RWPE1 (cell line): Measurements from ENCODE around the gene RTF1.
"Not testable (repeated sequence)": the region's sequence is repeated elsewhere in the genome, so short reads cannot be mapped to it uniquely, and the experiment has no call there.

Experiments
- CTCF ChIA-PET: fragments of 350-600 bp; sonication (Branson Sonifier 250); formaldehyde crosslinking; extraction: SDS; loops from one replicate; lab custom pipeline; 2021; lab: Yijun Ruan, JAX
- POLR2A ChIA-PET: fragments of 400-600 bp; formaldehyde crosslinking; extraction: SDS; loops from one replicate; lab custom pipeline; 2020; ENCODE audit warnings: antibody characterized with exemption; ENCODE audit not compliant: low non-redundant PET; lab: Yijun Ruan, JAX
- DNase-seq: peaks from one replicate; pipeline ENCODE4 v3.0.0; 2012; ENCODE audit warnings: low spot score
- H3K27ac ChIP-seq: fragments of 450-650 bp; 2 replicates; pipeline ENCODE4 v1.5.1; 2017
- TF ChIP-seq, protein P1 (sequence below): fragments of 450-650 bp; conservative IDR thresholded peaks from 2 replicates; pipeline ENCODE4 v1.5.1; 2017; ENCODE audit warnings: low read depth, mild to moderate bottlenecking

RTF1 gene

DNA sequence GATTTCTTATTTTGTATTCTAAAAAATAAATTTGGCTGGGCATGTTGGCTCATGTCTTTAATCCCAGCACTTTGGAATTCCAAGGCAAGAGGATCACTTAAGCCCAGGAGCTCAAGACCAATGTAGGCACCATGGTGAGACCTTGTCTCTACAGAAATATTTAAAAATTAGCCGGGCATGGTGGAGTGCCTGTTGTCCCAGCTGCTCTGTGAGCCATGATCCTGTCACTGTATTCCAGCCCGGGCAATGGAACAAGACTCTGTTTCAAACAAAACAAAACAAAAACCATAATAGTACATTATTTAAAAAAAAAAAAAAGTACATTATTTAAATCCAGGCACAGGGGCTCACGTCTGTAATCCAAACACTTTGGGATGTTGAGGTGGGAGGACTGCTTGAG lies 5.5 kb upstream of the RTF1 start:
- CTCF ChIA-PET = interaction anchor here (0.6 to 0.7 kb wide), 2 partner anchors 10 to 1671 kb away, joined by 3 to 7 read pairs; no protein-coding TSS in a partner anchor
- DNase-seq = no peak
- TF ChIP-seq, protein P1, sequence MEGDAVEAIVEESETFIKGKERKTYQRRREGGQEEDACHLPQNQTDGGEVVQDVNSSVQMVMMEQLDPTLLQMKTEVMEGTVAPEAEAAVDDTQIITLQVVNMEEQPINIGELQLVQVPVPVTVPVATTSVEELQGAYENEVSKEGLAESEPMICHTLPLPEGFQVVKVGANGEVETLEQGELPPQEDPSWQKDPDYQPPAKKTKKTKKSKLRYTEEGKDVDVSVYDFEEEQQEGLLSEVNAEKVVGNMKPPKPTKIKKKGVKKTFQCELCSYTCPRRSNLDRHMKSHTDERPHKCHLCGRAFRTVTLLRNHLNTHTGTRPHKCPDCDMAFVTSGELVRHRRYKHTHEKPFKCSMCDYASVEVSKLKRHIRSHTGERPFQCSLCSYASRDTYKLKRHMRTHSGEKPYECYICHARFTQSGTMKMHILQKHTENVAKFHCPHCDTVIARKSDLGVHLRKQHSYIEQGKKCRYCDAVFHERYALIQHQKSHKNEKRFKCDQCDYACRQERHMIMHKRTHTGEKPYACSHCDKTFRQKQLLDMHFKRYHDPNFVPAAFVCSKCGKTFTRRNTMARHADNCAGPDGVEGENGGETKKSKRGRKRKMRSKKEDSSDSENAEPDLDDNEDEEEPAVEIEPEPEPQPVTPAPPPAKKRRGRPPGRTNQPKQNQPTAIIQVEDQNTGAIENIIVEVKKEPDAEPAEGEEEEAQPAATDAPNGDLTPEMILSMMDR = no peak
- H3K27ac ChIP-seq = peak overlapping the region; percentile 59
- POLR2A ChIA-PET = no interaction called here

DNA sequence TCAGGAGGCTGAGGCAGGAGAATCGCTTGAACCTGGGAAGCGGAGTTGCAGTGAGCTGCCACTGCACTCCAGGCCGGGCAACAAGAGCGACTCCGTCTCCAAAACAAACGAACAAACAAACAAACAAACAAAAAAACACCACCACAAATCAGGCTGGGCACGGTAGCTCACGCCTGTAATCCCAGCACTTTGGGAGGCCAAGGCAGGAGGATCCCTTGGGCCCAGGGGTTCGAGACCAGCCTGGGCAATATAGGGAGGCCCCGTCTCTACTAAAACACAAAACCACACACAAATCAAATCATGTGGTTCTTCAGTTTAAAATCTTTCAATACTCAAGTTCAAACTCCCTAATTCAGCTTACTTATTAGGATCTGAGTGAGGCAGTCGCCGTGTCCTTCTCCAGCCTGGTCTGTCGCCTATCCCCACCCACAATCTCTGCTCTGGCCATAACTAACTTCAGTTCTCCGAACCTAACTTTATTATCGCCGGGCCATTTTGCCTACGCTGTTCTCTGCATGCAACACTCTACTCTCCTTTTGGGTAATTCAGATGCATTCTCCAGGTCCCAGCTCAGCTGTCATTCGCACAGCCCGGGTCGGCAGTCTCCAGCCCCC lies 660 bp upstream of the RTF1 start:
- no peak for DNase-seq
- CTCF ChIA-PET = interaction anchor here (0.5 kb wide), 1 partner anchor 43 kb away, joined by 8 read pairs; no protein-coding TSS in a partner anchor
- POLR2A ChIA-PET = no interaction called here
- TF ChIP-seq, protein P1 = no peak
- H3K27ac ChIP-seq = peak overlapping the region; percentile 75

DNA sequence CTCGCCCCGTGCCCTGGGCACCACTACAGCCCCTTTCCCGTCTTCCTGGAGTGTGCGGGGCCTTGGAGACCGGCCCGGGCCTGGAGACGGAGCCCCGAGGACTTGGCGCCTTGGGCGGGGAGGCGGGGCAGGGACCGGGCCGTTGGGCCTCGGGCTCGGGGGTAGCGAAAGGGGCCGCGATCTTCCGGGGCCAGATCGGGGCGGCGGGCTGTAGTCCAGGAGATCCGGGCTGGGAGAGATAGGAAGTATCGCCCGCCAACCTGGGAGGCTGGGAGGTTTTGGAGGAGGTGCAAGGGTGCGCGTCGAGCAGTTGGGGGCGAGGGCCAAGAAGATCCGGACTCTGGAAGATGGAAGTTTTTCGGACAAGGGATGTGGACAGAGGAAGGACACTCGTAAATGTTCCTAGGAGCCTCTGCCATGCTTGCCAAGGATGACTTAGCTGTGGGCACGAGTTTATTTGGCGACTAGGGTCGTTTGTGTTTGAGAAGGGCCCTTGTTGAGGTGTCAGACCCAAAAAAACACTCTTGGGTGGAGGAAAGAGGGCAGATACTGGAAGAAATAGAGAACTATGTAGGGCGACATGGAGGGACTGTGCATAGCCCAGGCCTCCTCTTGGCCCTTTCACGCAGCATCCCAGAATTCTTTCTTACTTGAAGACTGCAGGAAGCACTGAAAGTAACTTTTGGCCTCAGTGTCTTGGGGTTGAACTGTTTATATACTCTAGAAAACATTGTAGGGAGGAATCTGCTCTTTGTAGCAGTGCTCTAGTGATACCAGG lies 712 bp downstream of the RTF1 start:
- ChIA-PET POLR2A (no interaction called here), CTCF (no interaction called here)
- peak; percentile 38 for DNase-seq
- TF ChIP-seq, protein P1 = no peak
- H3K27ac ChIP-seq = peak overlapping the region; percentile 75

DNA sequence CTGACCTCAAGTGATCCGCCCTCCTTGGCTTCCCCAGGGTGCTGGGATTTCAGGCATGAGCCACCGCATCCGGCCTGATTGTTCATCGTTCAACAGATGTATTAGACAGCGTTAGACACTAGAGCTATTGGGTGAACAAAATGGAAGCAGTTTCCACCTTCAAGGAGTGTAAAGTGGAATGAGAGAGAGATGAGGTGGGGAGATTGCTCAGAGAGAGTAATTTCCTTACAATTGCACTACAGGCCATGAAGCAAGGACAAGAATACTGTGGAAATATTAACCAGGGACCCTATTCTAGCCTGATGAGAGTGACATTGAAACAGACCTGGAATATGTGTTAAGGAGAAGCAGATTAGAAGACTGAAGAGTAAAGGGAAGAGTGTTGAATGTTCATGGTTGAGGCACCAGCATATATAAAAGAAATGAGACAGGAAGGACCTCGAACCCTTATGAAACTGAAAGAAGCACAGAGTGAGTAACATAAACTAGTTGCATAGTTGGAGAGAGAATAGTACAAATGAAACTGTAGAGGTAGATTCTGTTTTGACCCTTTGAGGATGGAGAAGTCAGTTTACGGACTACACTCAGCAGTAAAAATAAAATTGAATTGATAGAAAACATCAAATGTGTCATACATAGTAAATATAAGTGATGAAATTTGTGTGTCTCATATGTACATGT lies 7.2 kb downstream of the RTF1 start:
- CTCF ChIA-PET = interaction anchor here (0.7 kb wide), 1 partner anchor 121 kb away, joined by 3 read pairs; no protein-coding TSS in a partner anchor
- POLR2A ChIA-PET = no interaction called here
- no peak overlapping the region for H3K27ac ChIP-seq
- TF ChIP-seq, protein P1 = no peak
- no peak for DNase-seq

DNA sequence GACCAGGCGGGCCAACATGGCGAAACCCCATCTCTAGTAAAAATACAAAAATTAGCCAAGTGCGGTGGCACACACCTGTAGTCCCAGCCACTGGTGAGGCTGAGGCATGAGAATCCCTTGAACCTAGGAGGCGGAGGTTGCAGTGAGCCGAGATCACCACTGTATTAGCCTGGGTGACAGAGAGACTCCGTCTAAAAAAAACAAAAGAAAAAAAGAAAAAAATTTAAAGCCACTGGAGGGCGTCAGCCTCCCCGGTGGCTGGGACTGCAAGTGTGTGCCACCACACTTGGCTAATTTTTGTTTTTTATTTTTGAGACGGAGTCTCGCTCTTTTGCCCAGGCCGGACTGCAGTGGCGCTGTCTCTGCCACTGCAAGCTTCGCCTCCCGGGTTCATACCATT lies 7.9 kb downstream of the RTF1 start:
- ChIA-PET POLR2A (no interaction called here), CTCF (no interaction called here)
- TF ChIP-seq, protein P1 = no peak
- DNase-seq = no peak
- no peak overlapping the region for H3K27ac ChIP-seq

DNA sequence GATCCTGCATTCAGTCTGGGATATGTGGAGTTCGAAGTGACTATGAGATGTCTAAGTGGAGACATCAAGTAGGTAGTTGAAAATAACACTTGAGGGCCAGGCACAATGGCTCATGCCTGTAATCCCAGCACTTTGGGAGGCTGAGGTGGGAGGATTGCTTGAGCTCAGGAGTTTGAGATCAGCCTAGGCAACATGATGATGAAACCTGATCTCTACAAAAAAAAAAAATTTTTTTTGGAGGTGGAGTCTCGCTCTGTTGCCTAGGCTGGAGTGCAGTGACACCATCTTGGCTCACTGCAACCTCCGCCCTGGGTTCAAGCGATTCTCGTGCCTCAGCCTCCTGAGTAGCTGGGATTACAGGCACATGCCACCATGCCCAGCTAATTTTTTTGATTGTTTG lies 9.0 kb downstream of the RTF1 start:
- DNase-seq, CTCF ChIA-PET, POLR2A ChIA-PET: not testable (repeated sequence)

More for the DNA sequence above, 9.0 kb downstream of the RTF1 start:
- not testable (repeated sequence) for H3K27ac ChIP-seq
